Fibroblast of lung (primary cell): ENCODE data around the gene NOL4L.

Experiments used
- CTCF ChIP-seq, 2 donors: IDR thresholded peaks in 1 of 2; conservative IDR thresholded peaks in 1 of 2; 1 replicate in 1 of 2; 2 replicates in 1 of 2; pipeline ENCODE4 v1.5.1; 2011 to 2012; ENCODE audit warnings: low read length in 2 of 2, control low read depth in 1 of 2, inconsistent platforms in 1 of 2, low read depth in 1 of 2, mild to moderate bottlenecking in 1 of 2
- EZH2 ChIP-seq: IDR thresholded peaks from 2 replicates; pipeline ENCODE4 v1.5.1; 2012; ENCODE audit warnings: low read length, control low read depth, mild to moderate bottlenecking; ENCODE audit errors: missing control alignments

DNA sequence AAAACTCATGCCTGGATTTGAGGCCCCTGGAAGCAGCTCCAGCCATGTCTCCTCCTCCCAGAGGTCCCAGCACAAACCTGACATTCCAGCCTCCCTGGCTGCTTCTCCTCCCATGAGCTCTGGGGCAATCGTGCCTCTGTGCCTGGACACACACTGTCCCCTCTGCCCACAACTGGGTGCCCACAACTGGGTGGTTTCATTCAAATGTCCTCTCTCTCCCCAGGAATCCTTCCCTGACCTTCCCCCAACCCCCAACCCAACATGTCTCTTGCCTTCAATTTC, 37.4 kb downstream of the NOL4L start:
- TF ChIP-seq EZH2 = no peak
- TF ChIP-seq CTCF (conservative IDR thresholded peaks at IDR 0.05 in 1 of 2, IDR thresholded peaks at IDR 0.05 in 1 of 2; ENCODE audit: low read depth in 1 of 2, low read length in 2 of 2) = no peak
